ENCODE results near the gene PLAU.

GRCh38 chr10:73894245-73894971, 16.5 kb upstream of the PLAU start:
- TF ChIP-seq CTCF (IDR thresholded peaks at IDR 0.05; ENCODE audit: low read depth, low read length) = no peak
- no peak for TF ChIP-seq EZH2phosphoT487 (IDR thresholded peaks at IDR 0.05; ENCODE audit: low read depth)
